ENCODE measurements around the gene FAM184A. TPM values are rescaled to one million over a fixed set of nuclear protein-coding genes. Genes with fewer than 3 reads are reported as not detected.
A peak's percentile ranks its signal among the peaks of the same experiment; 100 is the strongest.

FAM184A gene
- total RNA-seq = 10 to 100 TPM in 1 of 3 donors, 1 to 10 TPM in 2; 7.0 to 12.8 (median 7.5) TPM

GRCh38 chr6:119078376-119079282 is at the start of gene FAM184A:
Gene FAM184A, minus strand, starts transcription at chr6:119078664. Its CDS starts 365 bp downstream, at chr6:119078299.
- peak within 1 kb of the TSS; percentile 63 to 99 (median 88) for H3K4me3 ChIP-seq
- peak; percentile 27 to 70 for DNase-seq (ENCODE audit: low spot score in 2 of 2)
- H3K9me3 ChIP-seq = peaks cover 4 to 8% of the 10 kb centered on the region in 2 donors
- H3K27me3 ChIP-seq = no peaks in the 10 kb centered on the region
- H3K27ac ChIP-seq = peak within 1 kb of the TSS; percentile 90 to 96
- TF ChIP-seq POLR2AphosphoS5 (IDR thresholded peaks at IDR 0.05) (peak in 2 of 3 donors; percentile 28 to 64), CTCF (IDR thresholded peaks at IDR 0.05) (peak in 1 of 3 donors; percentile 37), POLR2A (IDR thresholded peaks at IDR 0.05) (no peak)
- peaks cover 0 to 3% of the 10 kb centered on the region in 2 donors for H3K4me1 ChIP-seq
- H3K36me3 ChIP-seq = no peaks in the 10 kb centered on the region
- intact Hi-C loops (cut with DNase I; ENCODE audit: low total_unique reads) = no loop called here

GRCh38 chr6:119127627-119128026 is 49.2 kb upstream of the FAM184A start:
- no peak overlapping the region for H3K4me3 ChIP-seq
- TF ChIP-seq CTCF (IDR thresholded peaks at IDR 0.05) (no peak), POLR2AphosphoS5 (IDR thresholded peaks at IDR 0.05) (no peak), POLR2A (IDR thresholded peaks at IDR 0.05) (no peak)
- no peak for DNase-seq (ENCODE audit: low spot score in 2 of 2)
- H3K36me3 ChIP-seq = no peaks in the 10 kb centered on the region
- no peak overlapping the region for H3K27ac ChIP-seq
- intact Hi-C loops (cut with DNase I; ENCODE audit: low total_unique reads) = no loop called here
- no peaks in the 10 kb centered on the region for H3K4me1 ChIP-seq
- no peaks in the 10 kb centered on the region for H3K9me3 ChIP-seq
- no peaks in the 10 kb centered on the region for H3K27me3 ChIP-seq

GRCh38 chr6:119126826-119127225 is 48.4 kb upstream of the FAM184A start:
- intact Hi-C loops (cut with DNase I; ENCODE audit: low total_unique reads) = no loop called here
- TF ChIP-seq POLR2AphosphoS5 (IDR thresholded peaks at IDR 0.05) (no peak), CTCF (IDR thresholded peaks at IDR 0.05) (no peak), POLR2A (IDR thresholded peaks at IDR 0.05) (no peak)
- no peaks in the 10 kb centered on the region for H3K27me3 ChIP-seq
- no peak for DNase-seq (ENCODE audit: low spot score in 2 of 2)
- H3K27ac ChIP-seq = no peak overlapping the region
- H3K4me3 ChIP-seq = no peak overlapping the region
- H3K4me1 ChIP-seq = no peaks in the 10 kb centered on the region
- H3K36me3 ChIP-seq = no peaks in the 10 kb centered on the region
- no peaks in the 10 kb centered on the region for H3K9me3 ChIP-seq

- DNase-seq (ENCODE audit: low spot score in 2 of 2) = no peak
- H3K27me3 ChIP-seq = no peaks in the 10 kb centered on the region
- no peaks in the 10 kb centered on the region for H3K9me3 ChIP-seq
- no peak overlapping the region for H3K4me3 ChIP-seq
- no peak overlapping the region for H3K27ac ChIP-seq
- H3K36me3 ChIP-seq = no peaks in the 10 kb centered on the region
- intact Hi-C loops (cut with DNase I; ENCODE audit: low total_unique reads) = no loop called here
- no peaks in the 10 kb centered on the region for H3K4me1 ChIP-seq
- no peak for TF ChIP-seq POLR2AphosphoS5 (IDR thresholded peaks at IDR 0.05)
- no peak for TF ChIP-seq POLR2A (IDR thresholded peaks at IDR 0.05)
- no peak for TF ChIP-seq CTCF (IDR thresholded peaks at IDR 0.05)
Observed at GRCh38 chr6:119126140-119126539, 47.7 kb upstream of the FAM184A start.

DNA sequence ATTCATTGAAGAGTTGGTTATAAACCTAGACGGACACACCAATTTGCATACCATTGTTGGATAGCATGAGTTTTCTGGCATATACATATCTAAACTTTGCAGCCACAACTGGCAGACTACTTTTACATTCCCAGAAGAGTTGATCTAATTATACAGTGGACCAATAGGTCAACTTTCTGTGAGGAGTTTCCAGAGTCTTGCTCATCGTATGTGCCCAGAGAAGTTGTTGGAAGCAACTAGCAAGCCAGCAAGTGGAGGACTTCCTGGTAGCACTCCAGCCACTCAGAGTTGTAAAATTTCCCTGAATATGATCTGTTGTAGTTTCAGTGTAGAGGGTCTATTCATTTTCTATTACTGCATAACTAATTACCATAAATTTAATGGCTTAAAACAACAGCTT is 47.1 kb upstream of the FAM184A start:
- Histone ChIP-seq H3K4me1 (no peaks in the 10 kb centered on the region), H3K36me3 (no peaks in the 10 kb centered on the region), H3K27ac (no peak overlapping the region), H3K9me3 (no peaks in the 10 kb centered on the region), H3K27me3 (no peaks in the 10 kb centered on the region), H3K4me3 (no peak overlapping the region)
- no peak for DNase-seq (ENCODE audit: low spot score in 2 of 2)
- no peak for TF ChIP-seq POLR2AphosphoS5 (IDR thresholded peaks at IDR 0.05)
- no peak for TF ChIP-seq POLR2A (IDR thresholded peaks at IDR 0.05)
- no peak for TF ChIP-seq CTCF (IDR thresholded peaks at IDR 0.05)
- intact Hi-C loops (cut with DNase I; ENCODE audit: low total_unique reads) = no loop called here

All from breast epithelium (tissue), 4 donors.